Activated naive CD4-positive, alpha-beta T cell (primary cell): Measurements from ENCODE around the gene CTNNA2.
"Not testable (repeated sequence)": the region's sequence is repeated elsewhere in the genome, so short reads cannot be mapped to it uniquely, and the experiment has no call there.

Source experiments
- DNase-seq, 4 experiments: peaks; one replicate each; lab custom pipeline; 2025; lab: John Stamatoyannopoulos, UW

The CTNNA2 gene

DNA sequence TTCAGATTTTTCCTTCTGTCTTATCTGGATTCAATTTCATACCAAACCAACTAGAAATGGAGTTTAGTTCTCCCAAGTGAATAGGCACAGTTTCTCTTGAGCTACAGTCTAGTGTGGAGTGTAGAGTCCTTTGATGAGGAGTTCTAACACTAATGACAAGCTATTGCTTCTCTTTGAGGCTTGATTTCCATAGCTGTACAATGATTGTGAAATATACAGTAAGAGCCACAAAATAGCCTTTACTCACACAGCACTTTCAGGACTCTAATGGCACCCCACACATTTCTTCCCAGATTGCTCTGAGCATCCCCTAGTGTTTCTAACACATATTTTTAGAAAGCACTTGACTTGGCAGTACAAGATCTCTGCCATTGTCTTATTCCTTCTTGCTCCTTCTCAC lies 638.4 kb downstream of the CTNNA2 start:
- DNase-seq: no peak

- DNase-seq: no peak
Observed at GRCh38 chr2:80151651-80152050, 638.8 kb downstream of the CTNNA2 start.

- DNase-seq: no peak
Observed at GRCh38 chr2:80153151-80153550, 640.3 kb downstream of the CTNNA2 start.

DNA sequence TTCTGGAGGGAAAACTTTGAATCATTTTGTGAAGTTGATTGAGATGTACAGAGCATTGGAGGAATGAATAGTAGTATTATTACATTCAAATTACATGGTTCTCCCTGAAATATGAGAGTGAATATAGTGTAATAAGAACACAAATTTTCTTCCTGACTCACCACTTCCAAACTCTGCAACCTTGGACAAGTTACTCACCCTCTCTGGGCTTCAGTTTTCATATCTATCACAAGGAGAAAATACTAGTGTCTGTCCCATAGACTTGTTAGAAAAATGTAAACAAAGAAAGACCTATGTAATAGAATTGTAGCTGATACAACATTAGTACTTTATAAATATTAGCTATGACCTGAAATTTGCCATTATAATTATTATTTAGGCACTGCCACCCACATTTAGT lies 640.9 kb downstream of the CTNNA2 start:
- no peak for DNase-seq

DNA sequence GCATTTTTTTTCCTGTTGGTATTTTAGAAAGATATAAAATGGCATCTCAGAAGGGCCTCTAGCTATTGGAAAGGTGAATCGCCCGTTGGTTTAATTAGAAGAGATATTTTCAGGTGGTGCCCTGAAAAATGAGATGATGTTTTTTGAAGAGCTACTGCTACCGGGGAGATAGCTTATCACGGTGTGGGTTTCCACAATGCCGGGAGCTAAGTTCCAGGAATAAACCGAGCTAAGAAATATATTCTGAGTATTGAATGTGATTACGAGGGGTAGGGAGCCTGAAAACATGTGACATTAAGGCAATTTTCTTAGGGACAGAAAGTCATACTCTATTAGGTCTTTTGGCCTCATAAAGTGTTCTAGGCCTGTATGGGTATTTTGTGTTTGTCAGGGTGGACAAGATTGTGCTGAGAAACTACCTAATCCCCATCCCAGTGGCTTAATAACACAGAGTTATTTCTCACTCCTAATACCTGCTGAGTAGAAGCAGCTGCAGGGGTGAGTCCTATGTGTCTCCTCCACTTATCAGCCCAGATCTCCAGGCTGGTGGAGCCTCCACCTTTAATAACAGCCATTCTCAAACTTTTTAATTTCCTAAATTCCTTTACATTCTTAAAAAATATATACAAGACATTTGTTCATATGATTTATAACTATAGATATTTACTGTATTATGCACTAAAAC lies 641.5 kb downstream of the CTNNA2 start:
- DNase-seq: no peak

GRCh38 chr2:80164375-80164774 lies 651.5 kb downstream of the CTNNA2 start:
- no peak for DNase-seq

- no peak for DNase-seq
Observed at GRCh38 chr2:80166483-80167171, 653.8 kb downstream of the CTNNA2 start.

- no peak for DNase-seq
Observed at GRCh38 chr2:80167284-80167808, 654.5 kb downstream of the CTNNA2 start.

GRCh38 chr2:80168037-80168436 lies 655.2 kb downstream of the CTNNA2 start:
- no peak for DNase-seq

DNA sequence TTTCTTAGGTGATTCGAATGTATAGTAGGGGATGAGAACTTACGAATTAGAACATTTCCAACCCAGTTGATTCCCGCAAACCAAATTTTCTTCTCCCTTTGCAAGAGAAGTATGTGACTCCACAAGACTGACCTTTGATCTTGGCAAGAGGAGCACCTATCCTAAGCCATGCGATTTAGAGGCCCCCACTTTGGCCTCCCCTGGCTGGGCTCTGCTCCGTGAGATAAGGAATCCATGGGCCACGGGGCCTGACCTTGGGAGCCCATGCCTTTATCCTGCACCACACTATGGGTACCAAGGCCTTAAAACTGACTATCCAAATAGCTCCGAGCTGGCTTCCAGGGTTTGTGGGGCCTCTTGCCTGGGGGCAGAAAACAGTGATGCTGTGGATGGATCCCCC lies 656.0 kb downstream of the CTNNA2 start:
- DNase-seq: no peak

- DNase-seq: no peak
Observed at GRCh38 chr2:80169811-80170594, 657.2 kb downstream of the CTNNA2 start.

- no peak for DNase-seq
Observed at GRCh38 chr2:80185091-80185490, 672.2 kb downstream of the CTNNA2 start.

GRCh38 chr2:80186262-80186661 lies 673.4 kb downstream of the CTNNA2 start:
- no peak for DNase-seq

DNA sequence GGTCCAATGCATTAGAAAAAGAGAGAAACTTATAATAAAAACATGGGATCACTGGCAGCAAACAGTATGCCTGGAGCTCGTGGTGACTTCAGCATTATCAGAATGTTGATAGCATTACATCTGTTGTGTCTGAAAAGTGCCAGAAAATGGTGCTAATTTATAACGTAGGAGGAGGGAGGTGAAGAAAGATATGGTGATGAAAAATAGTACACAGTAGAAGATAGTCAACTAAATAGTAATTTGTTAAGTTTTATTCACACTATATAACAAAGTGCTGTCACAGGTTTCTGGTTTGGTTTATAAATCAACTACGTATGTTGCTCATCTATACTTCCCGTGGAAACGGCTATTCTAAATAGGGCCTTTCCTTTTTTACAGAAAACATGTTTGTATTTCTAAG lies 674.3 kb downstream of the CTNNA2 start:
- no peak for DNase-seq

DNA sequence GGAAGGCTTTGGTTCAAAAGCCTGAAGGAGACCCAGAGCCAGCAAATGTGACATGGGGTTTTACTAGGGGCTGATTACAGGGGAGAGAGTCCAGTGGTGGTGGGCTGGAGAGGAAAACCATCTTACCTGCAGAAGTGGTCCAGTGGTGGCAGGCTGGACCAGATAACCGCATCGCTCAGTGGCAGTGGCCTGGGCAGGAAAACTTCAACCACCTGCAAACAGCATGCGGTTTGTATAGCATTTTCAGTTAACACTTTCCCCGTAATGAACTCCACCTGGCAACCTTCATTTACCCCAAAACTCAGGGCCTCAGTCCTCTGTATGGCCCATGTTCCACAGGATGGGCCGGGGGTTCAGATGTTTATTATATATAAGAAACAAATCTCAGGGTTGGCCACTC lies 677.3 kb downstream of the CTNNA2 start:
- no peak for DNase-seq

- no peak for DNase-seq
Observed at GRCh38 chr2:80193566-80193965, 680.7 kb downstream of the CTNNA2 start.

- DNase-seq: no peak
Observed at GRCh38 chr2:80195034-80195433, 682.2 kb downstream of the CTNNA2 start.

DNA sequence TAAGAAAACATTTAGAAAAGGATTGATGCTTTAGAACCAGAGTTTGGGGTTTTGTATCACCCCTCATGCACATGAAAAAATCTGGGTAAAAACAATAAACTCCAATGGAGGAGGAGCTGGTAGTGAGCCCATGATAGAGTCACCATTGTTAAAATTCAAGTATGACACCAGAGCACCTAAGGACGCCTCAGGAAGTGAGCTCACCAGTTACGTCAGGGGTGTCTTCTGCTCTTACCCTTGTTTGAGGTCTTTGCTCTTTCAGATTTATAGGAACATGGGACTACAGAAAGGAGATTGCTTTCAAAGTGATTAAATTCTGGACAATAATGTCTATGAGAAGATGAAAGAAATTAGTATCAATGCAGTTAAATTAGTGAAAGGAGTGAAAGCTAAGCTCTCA lies 685.2 kb downstream of the CTNNA2 start:
- DNase-seq: no peak

DNA sequence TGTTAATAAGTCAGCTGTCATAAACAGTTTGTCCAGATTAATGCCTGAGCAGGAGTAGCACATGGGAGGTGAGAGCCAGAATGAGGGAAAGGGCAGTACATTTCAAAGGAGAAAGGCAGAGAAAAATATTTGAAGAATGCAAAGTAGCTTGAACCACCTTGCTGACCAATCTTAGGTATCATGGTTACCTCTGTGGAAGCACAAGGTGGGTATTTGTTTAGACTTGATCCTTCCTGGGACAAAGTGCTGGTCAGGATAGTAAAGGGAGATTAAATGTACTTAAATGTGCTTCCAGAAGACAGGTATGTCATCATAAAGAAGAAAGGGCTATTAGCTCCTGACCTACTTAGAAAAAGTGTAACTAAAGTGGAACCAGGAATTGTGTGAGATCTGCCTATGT lies 686.7 kb downstream of the CTNNA2 start:
- DNase-seq: no peak

DNA sequence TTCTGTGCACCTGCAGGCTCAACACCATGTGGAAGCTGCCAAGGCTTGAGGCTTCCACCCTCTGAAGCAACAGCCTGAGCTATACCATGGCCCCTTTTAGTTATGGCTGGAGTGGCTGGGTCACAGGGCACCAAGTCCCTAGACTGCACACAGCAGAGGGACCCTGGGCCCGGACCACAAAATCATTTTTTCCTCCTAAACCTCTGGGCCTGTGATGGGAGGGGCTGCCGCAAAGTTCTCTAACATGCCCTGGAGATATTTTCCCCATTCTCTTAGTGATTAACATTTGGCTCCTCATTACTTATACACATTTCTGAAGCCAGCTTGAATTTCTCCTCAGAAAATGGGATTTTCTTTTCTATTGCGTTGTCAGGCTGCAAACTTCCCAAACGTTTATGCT lies 691.1 kb downstream of the CTNNA2 start:
- not testable (repeated sequence) for DNase-seq

DNA sequence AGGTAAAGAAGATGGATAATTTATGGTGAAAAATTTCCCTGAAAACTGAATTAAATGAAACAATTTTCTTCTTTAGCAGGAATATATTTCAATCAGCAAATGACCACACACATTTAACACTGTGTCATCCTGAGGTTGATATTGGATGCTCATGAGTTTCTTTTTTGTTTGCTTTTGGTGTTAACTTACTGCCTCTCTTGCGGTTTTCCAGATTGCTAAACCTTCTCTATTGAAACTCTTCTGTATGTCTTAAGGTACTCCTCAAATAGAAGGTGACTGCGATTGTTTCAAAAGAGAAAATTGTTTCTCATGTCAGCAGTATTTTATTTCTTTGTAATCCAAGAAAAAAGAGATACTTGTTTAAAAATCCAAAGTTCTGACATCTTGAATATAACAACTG lies 692.6 kb downstream of the CTNNA2 start:
- no peak for DNase-seq

DNA sequence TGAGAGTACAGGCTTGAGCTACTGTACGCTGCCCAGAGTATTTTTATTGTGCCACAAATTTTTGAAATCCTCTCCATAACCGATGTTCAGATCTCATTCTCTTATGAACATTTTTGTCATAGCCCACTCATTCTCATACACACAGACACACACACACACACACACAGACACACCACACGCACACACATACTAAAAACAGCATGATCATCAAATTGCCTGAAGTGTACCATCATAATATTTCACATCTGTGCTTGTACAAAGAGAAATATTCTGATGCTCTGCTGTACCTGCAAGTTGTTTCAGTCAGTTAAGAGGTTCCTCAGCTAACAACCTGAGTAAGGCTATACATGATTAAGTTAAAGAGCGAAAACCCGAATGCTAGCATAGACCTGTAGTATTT lies 696.6 kb downstream of the CTNNA2 start:
- no peak for DNase-seq

GRCh38 chr2:80217446-80217845 lies 704.6 kb downstream of the CTNNA2 start:
- no peak for DNase-seq
